Mesenchymal stem cell (in vitro differentiated cells and primary cell): Measurements from ENCODE around the gene HOXB6.

ENCODE experiments used
- DNase-seq: peaks from one replicate; pipeline ENCODE4 v3.0.0-alpha.2; 2013
- H2AFZ ChIP-seq: one replicate; pipeline ENCODE4 v1.6.1; 2013; ENCODE audit warnings: low read depth, mild to moderate bottlenecking, control low read depth, inconsistent platforms, low read length, moderate library complexity
- H2AK5ac ChIP-seq: 2 replicates; pipeline ENCODE4 v1.6.1; 2013; ENCODE audit warnings: low read length, moderate library complexity, mild to moderate bottlenecking, inconsistent platforms; ENCODE audit not compliant: severe bottlenecking
- H2BK120ac ChIP-seq: one replicate; pipeline ENCODE4 v1.6.1; 2013; ENCODE audit warnings: low read depth, mild to moderate bottlenecking, inconsistent platforms, low read length, moderate library complexity
- H2BK12ac ChIP-seq, 2 experiments: one replicate each; pipeline ENCODE4 v1.6.1; 2013; ENCODE audit warnings: inconsistent platforms in 2 of 2, low read length in 2 of 2, mild to moderate bottlenecking in 2 of 2, moderate library complexity in 2 of 2, control low read depth in 1 of 2
- H2BK15ac ChIP-seq: one replicate; pipeline ENCODE4 v1.6.1; 2013; ENCODE audit warnings: mild to moderate bottlenecking, low read depth, inconsistent platforms; ENCODE audit not compliant: poor library complexity, severe bottlenecking
- H2BK5ac ChIP-seq: 2 replicates; pipeline ENCODE4 v1.6.1; 2013; ENCODE audit warnings: low read depth, mild to moderate bottlenecking, low read length, control low read depth, inconsistent platforms; ENCODE audit not compliant: poor library complexity, severe bottlenecking
- H3K14ac ChIP-seq, 2 experiments: one replicate each; pipeline ENCODE4 v1.6.1; 2013; ENCODE audit warnings: inconsistent platforms in 2 of 2, low read length in 2 of 2, control low read depth in 1 of 2, mild to moderate bottlenecking in 1 of 2, moderate library complexity in 1 of 2
- H3K18ac ChIP-seq, 2 experiments: one replicate each; pipeline ENCODE4 v1.6.1; 2013; ENCODE audit warnings: inconsistent platforms in 2 of 2, low read length in 2 of 2, control low read depth in 1 of 2, low read depth in 1 of 2, mild to moderate bottlenecking in 1 of 2
- H3K23ac ChIP-seq, 2 experiments: one replicate each; pipeline ENCODE4 v1.6.1; 2013; ENCODE audit warnings: inconsistent platforms in 2 of 2, low read length in 2 of 2, mild to moderate bottlenecking in 2 of 2, moderate library complexity in 2 of 2, control low read depth in 1 of 2
- H3K27ac ChIP-seq: 2 replicates; pipeline ENCODE4 v1.5.1; 2013; ENCODE audit warnings: mild to moderate bottlenecking, moderate library complexity, low read length, control low read depth, inconsistent platforms; ENCODE audit not compliant: poor library complexity, severe bottlenecking
- H3K27me3 ChIP-seq, 2 experiments: 2 replicates each; pipeline versions ENCODE4 v1.6.1 to v1.7.0; 2013; ENCODE audit warnings: low read length in 2 of 2, mild to moderate bottlenecking in 2 of 2, moderate library complexity in 2 of 2, control low read depth in 1 of 2, inconsistent platforms in 1 of 2; ENCODE audit not compliant: control insufficient read depth in 1 of 2, insufficient read depth in 1 of 2
- H3K36me3 ChIP-seq, 2 experiments: 2 replicates each; pipeline versions ENCODE4 v1.6.1 to v1.7.0; 2013; ENCODE audit warnings: low read length in 2 of 2, control low read depth in 1 of 2, inconsistent platforms in 1 of 2, low read depth in 1 of 2, mild to moderate bottlenecking in 1 of 2; ENCODE audit not compliant: insufficient read depth in 2 of 2, control insufficient read depth in 1 of 2
- H3K4ac ChIP-seq, 2 experiments: one replicate each; pipeline ENCODE4 v1.6.1; 2013; ENCODE audit warnings: inconsistent platforms in 2 of 2, low read length in 2 of 2, mild to moderate bottlenecking in 2 of 2, moderate library complexity in 2 of 2, control low read depth in 1 of 2, low read depth in 1 of 2
- H3K4me1 ChIP-seq: 2 replicates; pipeline ENCODE4 v1.6.1; 2013; ENCODE audit warnings: low read depth, low read length, control low read depth; ENCODE audit not compliant: control insufficient read depth, insufficient read depth
- H3K4me2 ChIP-seq: 2 replicates; pipeline ENCODE4 v1.6.1; 2013; ENCODE audit warnings: low read length, mild to moderate bottlenecking, inconsistent platforms; ENCODE audit not compliant: poor library complexity, severe bottlenecking
- H3K4me3 ChIP-seq, 2 experiments: 2 replicates each; pipeline versions ENCODE4 v1.5.1 to v1.7.0; 2013; ENCODE audit warnings: low read length in 2 of 2, mild to moderate bottlenecking in 2 of 2, control low read depth in 1 of 2, low read depth in 1 of 2; ENCODE audit not compliant: insufficient read depth in 1 of 2
- H3K79me1 ChIP-seq: replicated peaks from 2 replicates; pipeline ENCODE4 v1.6.1; 2013; ENCODE audit warnings: mild to moderate bottlenecking, control low read depth, low read length, inconsistent platforms; ENCODE audit not compliant: poor library complexity, severe bottlenecking
- H3K9ac ChIP-seq: 2 replicates; pipeline ENCODE4 v1.7.0; 2013; ENCODE audit warnings: mild to moderate bottlenecking, low read length, moderate library complexity
- H3K9me3 ChIP-seq: 2 replicates; pipeline ENCODE4 v1.7.0; 2013; ENCODE audit warnings: mild to moderate bottlenecking, low read length; ENCODE audit not compliant: control insufficient read depth
- H4K8ac ChIP-seq: one replicate; pipeline ENCODE4 v1.6.1; 2013; ENCODE audit warnings: inconsistent platforms, mild to moderate bottlenecking, low read length, moderate library complexity
- H4K91ac ChIP-seq: one replicate; pipeline ENCODE4 v1.6.1; 2013; ENCODE audit warnings: mild to moderate bottlenecking, low read length, inconsistent platforms
- WGBS: methylation state at CpG from one replicate; pipeline ENCODE4 v1.1.7; 2013; ENCODE audit warnings: mixed read lengths; 5-methylcytosine and 5-hydroxymethylcytosine counted together

HOXB6 gene

GRCh38 chr17:48623583-48623982, 18.8 kb upstream of the HOXB6 start:
- Histone ChIP-seq H3K4me1 (peaks cover 29% of the 10 kb centered on the region), H3K4ac (peak overlapping the region in 1 of 2 experiments; percentile 87), H3K14ac (peak overlapping the region in 1 of 2 experiments; percentile 87), H2AK5ac (no peak overlapping the region), H2BK5ac (no peak overlapping the region), H3K27ac (no peak overlapping the region), H3K18ac (peak overlapping the region in 1 of 2 experiments; percentile 80), H2AFZ (no peak overlapping the region), H4K8ac (no peak overlapping the region), H2BK12ac (peak overlapping the region in 1 of 2 experiments; percentile 93), H3K9me3 (peaks cover 3% of the 10 kb centered on the region), H3K23ac (peak overlapping the region in 1 of 2 experiments; percentile 91), H2BK120ac (no peak overlapping the region), H2BK15ac (no peak overlapping the region), H3K4me2 (no peak overlapping the region), H3K36me3 (no peaks in the 10 kb centered on the region), H3K79me1 (no peaks in the 10 kb centered on the region), H3K27me3 (peaks cover 94 to 97% of the 10 kb centered on the region in 2 experiments), H4K91ac (no peak overlapping the region), H3K4me3 (no peak overlapping the region), H3K9ac (no peak overlapping the region)
- peak; percentile 85 for DNase-seq
- 2% methylated on average over 3 of the region's 4 CpGs for WGBS

GRCh38 chr17:48622857-48623256, 18.1 kb upstream of the HOXB6 start:
- 18% methylated on average over 11 of the region's 11 CpGs for WGBS
- Histone ChIP-seq H3K79me1 (no peaks in the 10 kb centered on the region), H2BK12ac (peak overlapping the region in 1 of 2 experiments; percentile 93), H2AK5ac (no peak overlapping the region), H3K4me3 (no peak overlapping the region), H2BK120ac (no peak overlapping the region), H3K4ac (peak overlapping the region in 1 of 2 experiments; percentile 87), H3K27me3 (peaks cover 93 to 94% of the 10 kb centered on the region in 2 experiments), H3K4me1 (peaks cover 30% of the 10 kb centered on the region), H2BK15ac (no peak overlapping the region), H2BK5ac (no peak overlapping the region), H3K23ac (peak overlapping the region in 1 of 2 experiments; percentile 91), H3K36me3 (no peaks in the 10 kb centered on the region), H3K18ac (peak overlapping the region; percentile 67 to 80), H2AFZ (no peak overlapping the region), H4K8ac (peak overlapping the region; percentile 8), H3K14ac (peak overlapping the region in 1 of 2 experiments; percentile 87), H3K9me3 (peaks cover 2% of the 10 kb centered on the region), H3K9ac (no peak overlapping the region), H4K91ac (no peak overlapping the region), H3K4me2 (no peak overlapping the region), H3K27ac (no peak overlapping the region)
- peak; percentile 62 for DNase-seq

- H3K4me2 ChIP-seq: no peak overlapping the region
- peak overlapping the region; percentile 31 to 84 for H2BK12ac ChIP-seq
- no peak overlapping the region for H3K9ac ChIP-seq
- peak overlapping the region in 1 of 2 experiments; percentile 87 for H3K14ac ChIP-seq
- H2BK120ac ChIP-seq: no peak overlapping the region
- H3K9me3 ChIP-seq: no peaks in the 10 kb centered on the region
- H2BK5ac ChIP-seq: no peak overlapping the region
- H4K8ac ChIP-seq: peak overlapping the region; percentile 35
- no peak overlapping the region for H3K27ac ChIP-seq
- peak overlapping the region in 1 of 2 experiments; percentile 34 for H3K23ac ChIP-seq
- DNase-seq: peak; percentile 67
- H3K4me3 ChIP-seq: no peak overlapping the region
- peaks cover 34% of the 10 kb centered on the region for H3K4me1 ChIP-seq
- peaks cover 93 to 94% of the 10 kb centered on the region in 2 experiments for H3K27me3 ChIP-seq
- H3K18ac ChIP-seq: peak overlapping the region; percentile 92
- H3K79me1 ChIP-seq: no peaks in the 10 kb centered on the region
- WGBS: 7% methylated on average over 40 of the region's 41 CpGs
- H3K4ac ChIP-seq: peak overlapping the region; percentile 32 to 93
- H4K91ac ChIP-seq: peak overlapping the region; percentile 62
- H2BK15ac ChIP-seq: peak overlapping the region; percentile 68
- no peak overlapping the region for H2AFZ ChIP-seq
- no peaks in the 10 kb centered on the region for H3K36me3 ChIP-seq
- H2AK5ac ChIP-seq: no peak overlapping the region
These were observed 16.9 kb upstream of the HOXB6 start for GRCh38 chr17:48621410-48622392.
